Panc1 (cell line): ENCODE results near the gene MEIS1. TPM values are rescaled to one million over a fixed set of nuclear protein-coding genes. Genes with fewer than 3 reads are reported as not detected.

Source experiments
- ATAC-seq: fragments of 200-7000 bp; cut with Tn5 transposase; 2 replicates; pipeline ENCODE4 v1.9.1; 2020; ENCODE audit warnings: mild to moderate bottlenecking, moderate library complexity
- BruUV-seq: library from RNA; stranded (reverse); fragments of 400-500 nt; replicated peaks from 2 replicates; lab custom pipeline; 2021; lab: Mats Ljungman, UMichigan
- CTCF ChIA-PET: fragments of 300-600 bp; sonication (Branson Sonifier 250); formaldehyde crosslinking; loops from one replicate; lab custom pipeline; 2022; ENCODE audit warnings: antibody characterized with exemption; lab: Charles Lee
- POLR2A ChIA-PET: fragments of 300-600 bp; sonication (Branson Sonifier 250); formaldehyde crosslinking; loops from one replicate; lab custom pipeline; 2022; ENCODE audit warnings: antibody characterized with exemption; lab: Charles Lee
- DNase-seq: peaks from one replicate; pipeline ENCODE4 v3.0.0-alpha.2; 2010; ENCODE audit warnings: low read depth, low spot score
- H3K27ac ChIP-seq: 2 replicates; pipeline ENCODE4 v1.5.1; 2011; ENCODE audit warnings: mild to moderate bottlenecking, low read length, inconsistent platforms
- H3K27me3 ChIP-seq: fragments of 200-500 bp; sonication (Bioruptor generic); 2 replicates; pipeline ENCODE4 v1.6.0; 2014; ENCODE audit warnings: low read length, inconsistent platforms; ENCODE audit not compliant: control insufficient read depth, insufficient read depth
- H3K36me3 ChIP-seq: fragments of 200-500 bp; sonication (Bioruptor generic); 2 replicates; pipeline ENCODE4 v1.5.1; 2014; ENCODE audit warnings: inconsistent platforms, mild to moderate bottlenecking, low read length, moderate library complexity; ENCODE audit not compliant: control insufficient read depth, insufficient read depth
- H3K4me1 ChIP-seq: 2 replicates; pipeline ENCODE4 v1.5.1; 2011; ENCODE audit warnings: inconsistent platforms, mild to moderate bottlenecking, low read length, moderate library complexity; ENCODE audit not compliant: control insufficient read depth, insufficient read depth
- H3K4me3 ChIP-seq, 2 experiments: 2 replicates each; pipeline ENCODE4 v1.5.1; 2011 to 2012; ENCODE audit warnings: low read depth in 2 of 2, low read length in 2 of 2, mild to moderate bottlenecking in 2 of 2, inconsistent platforms in 1 of 2, moderate library complexity in 1 of 2
- H3K9me3 ChIP-seq: fragments of 200-500 bp; sonication (Bioruptor generic); 2 replicates; pipeline ENCODE4 v1.5.1; 2014; ENCODE audit warnings: low read depth, mild to moderate bottlenecking, inconsistent platforms, low read length, moderate library complexity; ENCODE audit not compliant: control insufficient read depth, insufficient read depth
- POLR2AphosphoS5 ChIP-seq: IDR thresholded peaks from 2 replicates; pipeline ENCODE4 v1.6.1; 2012; ENCODE audit warnings: mild to moderate bottlenecking, low read depth, low read length, moderate library complexity
- SIN3A ChIP-seq: IDR thresholded peaks from 2 replicates; pipeline ENCODE4 v1.6.1; 2012; ENCODE audit warnings: low read depth, mild to moderate bottlenecking, low read length, moderate library complexity, borderline replicate concordance; ENCODE audit not compliant: insufficient read depth
- TCF7L2 ChIP-seq: IDR thresholded peaks from 2 replicates; pipeline ENCODE4 v1.6.1; 2011; ENCODE audit warnings: mild to moderate bottlenecking, low read depth, low read length, inconsistent platforms
- in situ Hi-C: cut with HindIII; loops from 2 replicates; pipeline ENCODE4 v1.10.0; 2016; ENCODE audit warnings: low sequenced_read_pairs, low pct_unique_long_range_greater_than_20kb
- intact Hi-C: fragments of 100-400 bp; cut with micrococcal nuclease; formaldehyde crosslinking; loops from one replicate; pipeline ENCODE4 v1.10.0; 2022; ENCODE audit not compliant: unreplicated experiment
- total RNA-seq: library from RNA; stranded (reverse); gene quantifications from one replicate; pipeline ENCODE4 v1.2.1, GENCODE V29; 2021; ENCODE audit not compliant: unreplicated experiment
- TF ChIP-seq, protein P1 (sequence below): fragments of 450-650 bp; IDR thresholded peaks from 2 replicates; pipeline ENCODE4 v1.5.1; 2017; ENCODE audit warnings: mild to moderate bottlenecking
- TF ChIP-seq, protein P2 (sequence below), 2 experiments: IDR thresholded peaks; 2 replicates each; pipeline ENCODE4 v1.6.1; 2011 to 2012; ENCODE audit warnings: low read depth in 2 of 2, control low read depth in 1 of 2, low read length in 1 of 2, mild to moderate bottlenecking in 1 of 2, moderate library complexity in 1 of 2; ENCODE audit not compliant: insufficient read depth in 1 of 2

Gene MEIS1
- total RNA-seq, 1 experiment from 2014 or later = 2.0 TPM

DNA sequence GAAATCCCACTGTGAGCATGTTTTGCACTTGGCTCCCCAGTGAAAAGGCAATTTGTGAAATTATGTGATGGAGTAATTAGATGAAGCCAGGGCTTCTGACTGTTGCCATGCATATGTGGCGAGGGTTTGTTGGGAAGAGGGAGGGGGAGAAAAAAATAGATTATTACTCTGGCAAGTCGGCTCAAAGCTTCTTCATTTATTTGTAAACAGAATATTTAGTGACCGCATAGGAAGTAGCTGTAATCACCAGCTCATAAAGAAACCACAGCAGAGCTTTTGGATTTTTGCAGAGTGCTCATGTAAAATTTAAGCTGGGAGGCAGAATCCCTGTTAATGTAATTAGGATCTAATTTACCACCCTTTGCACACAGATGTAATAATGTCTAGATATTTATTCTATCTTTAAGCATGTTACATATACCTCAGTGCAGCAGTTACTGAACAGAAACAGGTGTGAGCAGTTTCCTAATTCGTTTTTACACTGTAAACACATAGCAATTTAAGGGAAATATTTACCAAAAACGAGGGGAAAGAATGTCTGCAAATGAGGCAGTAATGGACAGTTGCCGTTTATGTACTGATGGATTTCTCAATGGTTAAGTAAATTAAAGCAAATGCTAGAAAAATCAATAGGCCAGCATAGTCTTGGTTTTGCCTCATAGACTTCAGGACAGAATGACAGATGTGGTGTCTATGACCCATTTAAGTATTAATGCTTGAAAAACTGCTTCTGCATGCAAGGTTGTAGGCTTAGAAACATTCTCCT, 87.9 kb downstream of the MEIS1 start:
- CTCF ChIA-PET = no interaction called here
- in situ Hi-C loops (no loop called here), intact Hi-C loops (no loop called here)
- Histone ChIP-seq H3K36me3 (no peaks in the 10 kb centered on the region), H3K9me3 (no peaks in the 10 kb centered on the region), H3K27ac (no peak overlapping the region), H3K4me3 (no peak overlapping the region), H3K4me1 (no peaks in the 10 kb centered on the region), H3K27me3 (no peaks in the 10 kb centered on the region)
- ATAC-seq (no peak), DNase-seq (no peak)
- POLR2A ChIA-PET = no interaction called here
- TF ChIP-seq, protein P1, sequence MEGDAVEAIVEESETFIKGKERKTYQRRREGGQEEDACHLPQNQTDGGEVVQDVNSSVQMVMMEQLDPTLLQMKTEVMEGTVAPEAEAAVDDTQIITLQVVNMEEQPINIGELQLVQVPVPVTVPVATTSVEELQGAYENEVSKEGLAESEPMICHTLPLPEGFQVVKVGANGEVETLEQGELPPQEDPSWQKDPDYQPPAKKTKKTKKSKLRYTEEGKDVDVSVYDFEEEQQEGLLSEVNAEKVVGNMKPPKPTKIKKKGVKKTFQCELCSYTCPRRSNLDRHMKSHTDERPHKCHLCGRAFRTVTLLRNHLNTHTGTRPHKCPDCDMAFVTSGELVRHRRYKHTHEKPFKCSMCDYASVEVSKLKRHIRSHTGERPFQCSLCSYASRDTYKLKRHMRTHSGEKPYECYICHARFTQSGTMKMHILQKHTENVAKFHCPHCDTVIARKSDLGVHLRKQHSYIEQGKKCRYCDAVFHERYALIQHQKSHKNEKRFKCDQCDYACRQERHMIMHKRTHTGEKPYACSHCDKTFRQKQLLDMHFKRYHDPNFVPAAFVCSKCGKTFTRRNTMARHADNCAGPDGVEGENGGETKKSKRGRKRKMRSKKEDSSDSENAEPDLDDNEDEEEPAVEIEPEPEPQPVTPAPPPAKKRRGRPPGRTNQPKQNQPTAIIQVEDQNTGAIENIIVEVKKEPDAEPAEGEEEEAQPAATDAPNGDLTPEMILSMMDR = no peak
- BruUV-seq = no TSS peak

DNA sequence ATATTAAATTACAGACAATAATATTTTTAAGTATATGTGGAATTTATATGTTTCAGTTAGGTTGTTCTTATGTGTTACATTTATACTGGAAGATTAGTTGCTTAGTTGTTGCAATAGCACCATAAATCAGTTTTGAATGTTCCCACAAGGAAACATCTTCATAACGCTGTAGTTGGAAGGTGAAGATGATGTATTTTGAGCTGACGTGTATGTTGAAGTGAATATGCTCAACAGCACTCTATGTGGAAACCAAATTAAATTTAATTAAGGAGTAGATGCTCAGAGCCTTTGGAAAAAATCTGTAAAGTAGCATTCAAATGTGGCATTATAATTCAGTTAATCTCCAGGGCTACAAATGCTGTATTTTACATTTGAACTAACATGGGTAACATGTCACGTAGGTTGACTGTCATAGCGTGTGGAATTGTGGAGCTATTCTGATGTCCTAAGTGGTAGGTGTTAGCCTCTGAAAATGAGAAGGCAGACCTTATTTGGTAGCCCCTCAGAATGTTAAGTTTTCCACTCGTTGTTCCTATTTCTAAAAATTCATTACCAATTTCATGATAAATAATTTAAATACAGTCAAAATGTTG, 88.5 kb downstream of the MEIS1 start:
- no peak for ATAC-seq
- intact Hi-C loops (no loop called here), in situ Hi-C loops (no loop called here)
- Histone ChIP-seq H3K27me3 (no peaks in the 10 kb centered on the region), H3K9me3 (no peaks in the 10 kb centered on the region), H3K27ac (no peak overlapping the region), H3K4me1 (no peaks in the 10 kb centered on the region), H3K4me3 (no peak overlapping the region), H3K36me3 (no peaks in the 10 kb centered on the region)
- ChIA-PET POLR2A (no interaction called here), CTCF (no interaction called here)
- no peak for DNase-seq
- no peak for TF ChIP-seq TCF7L2
- TF ChIP-seq, protein P2, sequence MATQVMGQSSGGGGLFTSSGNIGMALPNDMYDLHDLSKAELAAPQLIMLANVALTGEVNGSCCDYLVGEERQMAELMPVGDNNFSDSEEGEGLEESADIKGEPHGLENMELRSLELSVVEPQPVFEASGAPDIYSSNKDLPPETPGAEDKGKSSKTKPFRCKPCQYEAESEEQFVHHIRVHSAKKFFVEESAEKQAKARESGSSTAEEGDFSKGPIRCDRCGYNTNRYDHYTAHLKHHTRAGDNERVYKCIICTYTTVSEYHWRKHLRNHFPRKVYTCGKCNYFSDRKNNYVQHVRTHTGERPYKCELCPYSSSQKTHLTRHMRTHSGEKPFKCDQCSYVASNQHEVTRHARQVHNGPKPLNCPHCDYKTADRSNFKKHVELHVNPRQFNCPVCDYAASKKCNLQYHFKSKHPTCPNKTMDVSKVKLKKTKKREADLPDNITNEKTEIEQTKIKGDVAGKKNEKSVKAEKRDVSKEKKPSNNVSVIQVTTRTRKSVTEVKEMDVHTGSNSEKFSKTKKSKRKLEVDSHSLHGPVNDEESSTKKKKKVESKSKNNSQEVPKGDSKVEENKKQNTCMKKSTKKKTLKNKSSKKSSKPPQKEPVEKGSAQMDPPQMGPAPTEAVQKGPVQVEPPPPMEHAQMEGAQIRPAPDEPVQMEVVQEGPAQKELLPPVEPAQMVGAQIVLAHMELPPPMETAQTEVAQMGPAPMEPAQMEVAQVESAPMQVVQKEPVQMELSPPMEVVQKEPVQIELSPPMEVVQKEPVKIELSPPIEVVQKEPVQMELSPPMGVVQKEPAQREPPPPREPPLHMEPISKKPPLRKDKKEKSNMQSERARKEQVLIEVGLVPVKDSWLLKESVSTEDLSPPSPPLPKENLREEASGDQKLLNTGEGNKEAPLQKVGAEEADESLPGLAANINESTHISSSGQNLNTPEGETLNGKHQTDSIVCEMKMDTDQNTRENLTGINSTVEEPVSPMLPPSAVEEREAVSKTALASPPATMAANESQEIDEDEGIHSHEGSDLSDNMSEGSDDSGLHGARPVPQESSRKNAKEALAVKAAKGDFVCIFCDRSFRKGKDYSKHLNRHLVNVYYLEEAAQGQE (IDR thresholded peaks at IDR 0.05; ENCODE audit: insufficient read depth in 1 of 2, low read depth in 2 of 2, low read length in 1 of 2) = no peak
- TF ChIP-seq, protein P1 = no peak
- no peak for TF ChIP-seq POLR2AphosphoS5
- TF ChIP-seq SIN3A = no peak
- BruUV-seq = no TSS peak
